ENCODE results near the gene PAPSS1. TPM values are rescaled to one million over a fixed set of nuclear protein-coding genes. Genes with fewer than 3 reads are reported as not detected.

PAPSS1 gene
- polyA plus RNA-seq, 1 donor (not counting 4 experiments of a cell fraction or from before 2014, with no cell fraction given), result 95.2 TPM

GRCh38 chr4:107665001-107665400 is 55.0 kb downstream of the PAPSS1 start:
- H3K4me3 ChIP-seq (ENCODE audit: control insufficient read depth in 2 of 3, extremely low read depth in 1 of 3, insufficient read depth in 2 of 3, low read depth in 1 of 3, low read length in 3 of 3), result no peak overlapping the region
- FAIRE-seq, result no peak

GRCh38 chr4:107658400-107659336 is 61.4 kb downstream of the PAPSS1 start:
- H3K9me1 ChIP-seq (ENCODE audit: control insufficient read depth, extremely low read depth, insufficient read depth, low read length), result no peaks in the 10 kb centered on the region
- no peak overlapping the region for H3K4me2 ChIP-seq (ENCODE audit: control insufficient read depth, extremely low read depth, insufficient read depth, low read depth, low read length)
- dilution Hi-C loops (cut with MboI; ENCODE audit: extremely low pct_ligation_motif_present, low sequenced_read_pairs), result no loop called here
- H3K27me3 ChIP-seq (ENCODE audit: control insufficient read depth, extremely low read depth, insufficient read depth, low read length), result no peaks in the 10 kb centered on the region
- H4K20me1 ChIP-seq (ENCODE audit: control insufficient read depth, extremely low read depth, insufficient read depth, low read length), result no peaks in the 10 kb centered on the region
- no peak for FAIRE-seq
- DNase-seq (ENCODE audit: low read depth, low spot score), result no peak
- no peaks in the 10 kb centered on the region for H3K9me3 ChIP-seq (ENCODE audit: control insufficient read depth, low read depth, low read length)
- no peak overlapping the region for H3K27ac ChIP-seq (ENCODE audit: control insufficient read depth, insufficient read depth, low read length)
- H3K4me1 ChIP-seq (ENCODE audit: control insufficient read depth, extremely low read depth, insufficient read depth, low read length), result no peaks in the 10 kb centered on the region
- H3K4me3 ChIP-seq (ENCODE audit: control insufficient read depth in 2 of 3, extremely low read depth in 1 of 3, insufficient read depth in 2 of 3, low read depth in 1 of 3, low read length in 3 of 3), result no peak overlapping the region
- H2AFZ ChIP-seq (ENCODE audit: control insufficient read depth, low read length), result no peak overlapping the region
- H3K36me3 ChIP-seq (ENCODE audit: control insufficient read depth in 2 of 2, extremely low read depth in 1 of 2, insufficient read depth in 2 of 2, low read length in 2 of 2), result no peaks in the 10 kb centered on the region
- peaks cover 2% of the 10 kb centered on the region for H3K79me2 ChIP-seq (ENCODE audit: control insufficient read depth, insufficient read depth, low read length)
- no peak for TF ChIP-seq CTCF (optimal IDR thresholded peaks at IDR 0.05 in 1 of 3, IDR thresholded peaks at IDR 0.05 in 1 of 3, conservative IDR thresholded peaks at IDR 0.05 in 1 of 3; ENCODE audit: extremely low read depth in 1 of 3, insufficient read depth in 2 of 3, low read length in 3 of 3)
- no peak for TF ChIP-seq EZH2 (IDR thresholded peaks at IDR 0.05; ENCODE audit: low read length)
- no peak overlapping the region for H3K9ac ChIP-seq (ENCODE audit: control insufficient read depth, extremely low read depth, insufficient read depth, low read length)

More at GRCh38 chr4:107665001-107665400, 55.0 kb downstream of the PAPSS1 start:
- Histone ChIP-seq H3K79me2 (ENCODE audit: control insufficient read depth, insufficient read depth, low read length) (peaks cover 2% of the 10 kb centered on the region), H3K4me2 (ENCODE audit: control insufficient read depth, extremely low read depth, insufficient read depth, low read depth, low read length) (no peak overlapping the region), H3K9ac (ENCODE audit: control insufficient read depth, extremely low read depth, insufficient read depth, low read length) (no peak overlapping the region), H3K4me1 (ENCODE audit: control insufficient read depth, extremely low read depth, insufficient read depth, low read length) (no peaks in the 10 kb centered on the region), H3K9me1 (ENCODE audit: control insufficient read depth, extremely low read depth, insufficient read depth, low read length) (no peaks in the 10 kb centered on the region), H3K9me3 (ENCODE audit: control insufficient read depth, low read depth, low read length) (no peaks in the 10 kb centered on the region), H3K27ac (ENCODE audit: control insufficient read depth, insufficient read depth, low read length) (no peak overlapping the region), H3K27me3 (ENCODE audit: control insufficient read depth, extremely low read depth, insufficient read depth, low read length) (no peaks in the 10 kb centered on the region), H3K36me3 (ENCODE audit: control insufficient read depth in 2 of 2, extremely low read depth in 1 of 2, insufficient read depth in 2 of 2, low read length in 2 of 2) (no peaks in the 10 kb centered on the region), H4K20me1 (ENCODE audit: control insufficient read depth, extremely low read depth, insufficient read depth, low read length) (no peaks in the 10 kb centered on the region), H2AFZ (ENCODE audit: control insufficient read depth, low read length) (no peak overlapping the region)
- TF ChIP-seq EZH2 (IDR thresholded peaks at IDR 0.05; ENCODE audit: low read length), result no peak
- no peak for TF ChIP-seq CTCF (optimal IDR thresholded peaks at IDR 0.05 in 1 of 3, IDR thresholded peaks at IDR 0.05 in 1 of 3, conservative IDR thresholded peaks at IDR 0.05 in 1 of 3; ENCODE audit: extremely low read depth in 1 of 3, insufficient read depth in 2 of 3, low read length in 3 of 3)
- no peak for DNase-seq (ENCODE audit: low read depth, low spot score)
- dilution Hi-C loops (cut with MboI; ENCODE audit: extremely low pct_ligation_motif_present, low sequenced_read_pairs), result no loop called here

All from keratinocyte (primary cell).